ENCODE data around the gene TBX1.

Gene TBX1

GRCh38 chr22:19809741-19810140, 49.2 kb downstream of the TBX1 start:
- no peak overlapping the region for H3K27ac ChIP-seq (replicated peaks)
- no peak for TF ChIP-seq SPI1 (IDR thresholded peaks at IDR 0.05; ENCODE audit: borderline replicate concordance, low read depth)
- TF ChIP-seq GABPA (IDR thresholded peaks at IDR 0.05; ENCODE audit: low read depth) = no peak
- TF ChIP-seq CTCF (IDR thresholded peaks at IDR 0.05; ENCODE audit: insufficient read depth, low read length) = no peak
- no peak for TF ChIP-seq REST (IDR thresholded peaks at IDR 0.05; ENCODE audit: insufficient replicate concordance, low read depth)
- TF ChIP-seq POLR2AphosphoS5 (IDR thresholded peaks at IDR 0.05; ENCODE audit: low read depth) = no peak
- H3K27me3 ChIP-seq (ENCODE audit: insufficient read depth, poor library complexity, severe bottlenecking) = no peaks in the 10 kb centered on the region
- H3K4me3 ChIP-seq (replicated peaks; ENCODE audit: insufficient read depth, low read length) = no peak overlapping the region
- DNase-seq (ENCODE audit: low read depth in 1 of 2, low spot score in 1 of 2) = no peak

- H3K27ac ChIP-seq (replicated peaks) = no peak overlapping the region
- no peaks in the 10 kb centered on the region for H3K27me3 ChIP-seq (ENCODE audit: insufficient read depth, poor library complexity, severe bottlenecking)
- H3K4me3 ChIP-seq (replicated peaks; ENCODE audit: insufficient read depth, low read length) = no peak overlapping the region
- TF ChIP-seq CTCF (IDR thresholded peaks at IDR 0.05; ENCODE audit: insufficient read depth, low read length) (no peak), SPI1 (IDR thresholded peaks at IDR 0.05; ENCODE audit: borderline replicate concordance, low read depth) (no peak)
- DNase-seq (ENCODE audit: low read depth in 1 of 2, low spot score in 1 of 2) = no peak
Observed at GRCh38 chr22:19810381-19811201, 50.0 kb downstream of the TBX1 start.

GRCh38 chr22:19811211-19811621, 50.6 kb downstream of the TBX1 start:
- H3K27ac ChIP-seq (replicated peaks) = no peak overlapping the region
- no peaks in the 10 kb centered on the region for H3K27me3 ChIP-seq (ENCODE audit: insufficient read depth, poor library complexity, severe bottlenecking)
- DNase-seq (ENCODE audit: low read depth in 1 of 2, low spot score in 1 of 2) = no peak
- no peak overlapping the region for H3K4me3 ChIP-seq (replicated peaks; ENCODE audit: insufficient read depth, low read length)
- no peak for TF ChIP-seq REST (IDR thresholded peaks at IDR 0.05; ENCODE audit: insufficient replicate concordance, low read depth)
- TF ChIP-seq SPI1 (IDR thresholded peaks at IDR 0.05; ENCODE audit: borderline replicate concordance, low read depth) = no peak
- no peak for TF ChIP-seq CTCF (IDR thresholded peaks at IDR 0.05; ENCODE audit: insufficient read depth, low read length)
- TF ChIP-seq POLR2AphosphoS5 (IDR thresholded peaks at IDR 0.05; ENCODE audit: low read depth) = no peak
- TF ChIP-seq GABPA (IDR thresholded peaks at IDR 0.05; ENCODE audit: low read depth) = no peak

All from HL-60 (cell line).